Anterior cingulate cortex (tissue), 58 donors: ENCODE data around the gene PPARGC1A.

Experiments
- DNase-seq, 58 donors: peaks; one replicate each; lab custom pipeline; 2025; lab: John Stamatoyannopoulos, UW

PPARGC1A gene

DNA sequence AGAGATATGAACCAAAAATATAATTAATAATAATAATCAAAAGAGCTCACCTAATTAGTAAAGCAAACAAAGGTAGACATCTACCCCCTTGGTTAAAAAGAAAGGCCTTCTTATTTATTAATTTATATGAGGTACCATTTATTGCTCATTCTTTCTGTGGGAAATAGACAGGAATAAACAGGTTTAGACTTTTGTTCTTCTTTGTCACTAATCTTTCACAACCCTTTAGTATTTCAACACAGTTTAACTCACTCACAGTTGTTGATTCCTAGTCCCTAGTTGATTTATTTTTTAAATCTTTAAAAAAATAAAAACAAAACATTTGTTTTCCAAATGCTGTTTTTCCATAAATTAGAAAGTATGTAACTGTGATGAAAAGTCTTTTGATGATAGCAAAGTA is 5.6 kb downstream of the PPARGC1A start:
- no peak for DNase-seq

DNA sequence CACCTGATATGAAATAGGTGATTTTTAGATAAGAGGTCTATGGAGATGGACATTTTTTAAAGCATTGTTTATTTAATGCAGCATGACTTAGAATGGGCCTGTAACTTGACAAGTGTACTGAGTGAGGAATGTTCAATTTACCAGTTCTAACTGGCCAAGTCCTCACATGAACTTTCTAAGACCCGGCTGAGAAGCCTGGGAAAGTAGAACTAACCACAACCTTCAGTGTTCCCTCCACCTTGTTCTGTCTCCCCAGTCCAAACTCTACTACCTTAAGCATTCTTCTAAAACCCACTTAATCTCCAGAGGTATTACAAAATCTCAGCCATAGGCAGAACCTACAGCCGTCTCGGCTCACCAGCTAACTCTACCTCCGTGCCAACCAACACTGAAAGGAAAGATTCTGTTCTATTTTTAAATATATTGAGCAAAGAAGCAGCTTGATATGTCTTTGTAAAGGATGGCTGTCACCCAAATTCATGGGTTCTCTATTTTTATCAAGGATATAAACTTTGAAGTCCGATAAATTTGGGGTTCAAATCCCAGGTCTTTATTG is 6.8 kb downstream of the PPARGC1A start:
- DNase-seq = no peak

DNA sequence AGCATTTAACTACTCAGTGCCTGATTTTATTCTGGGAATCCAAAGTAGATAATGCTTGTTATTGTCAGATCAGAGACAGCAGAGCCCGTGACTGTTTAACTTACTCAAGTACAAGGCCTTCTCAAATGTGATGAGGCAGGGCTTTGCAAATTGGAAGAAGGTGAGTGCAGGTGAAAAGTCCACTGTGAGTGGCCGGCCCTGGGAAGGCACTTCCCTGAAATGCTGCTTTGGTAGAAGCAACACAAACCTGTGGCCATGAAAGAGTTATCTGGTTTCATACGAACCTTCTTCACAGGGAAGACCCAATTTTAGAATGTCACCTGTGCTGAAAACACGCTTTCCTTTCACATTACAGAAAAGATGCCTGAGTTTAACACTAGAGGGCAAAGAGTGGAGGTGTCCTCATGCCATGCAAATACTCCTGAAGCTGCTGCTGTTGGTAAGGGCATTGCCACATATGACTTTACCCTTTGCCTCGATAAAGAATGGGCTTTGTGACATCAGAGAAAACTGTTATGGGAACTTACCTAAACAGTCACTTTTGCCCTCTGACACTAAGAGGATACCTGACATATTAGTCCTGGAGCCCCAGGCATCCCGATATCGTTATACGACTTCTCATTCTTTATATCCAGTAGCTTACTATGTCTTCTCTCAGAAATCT is 8.0 kb downstream of the PPARGC1A start:
- no peak for DNase-seq

DNA sequence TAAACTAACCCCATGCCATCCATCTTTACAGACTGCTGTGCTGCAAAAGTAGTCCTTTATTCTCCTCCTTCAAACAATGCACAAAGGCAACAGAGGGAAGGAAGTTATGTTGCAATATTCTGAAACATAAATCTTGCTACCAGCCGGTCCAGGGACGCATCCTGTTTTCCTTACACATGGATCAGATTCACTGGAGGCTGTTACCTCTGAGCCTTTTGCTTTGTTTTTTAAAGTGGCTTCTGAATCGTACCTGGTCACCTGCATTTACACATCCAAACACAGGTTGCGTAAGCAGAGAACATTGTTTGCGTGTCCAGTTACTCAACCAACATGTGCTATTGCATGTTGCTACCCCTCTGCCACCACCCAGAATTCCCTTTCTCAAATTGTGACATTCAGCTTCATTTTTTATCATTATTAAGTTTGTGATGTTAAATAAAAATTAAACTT is 8.8 kb downstream of the PPARGC1A start:
- DNase-seq = no peak

DNA sequence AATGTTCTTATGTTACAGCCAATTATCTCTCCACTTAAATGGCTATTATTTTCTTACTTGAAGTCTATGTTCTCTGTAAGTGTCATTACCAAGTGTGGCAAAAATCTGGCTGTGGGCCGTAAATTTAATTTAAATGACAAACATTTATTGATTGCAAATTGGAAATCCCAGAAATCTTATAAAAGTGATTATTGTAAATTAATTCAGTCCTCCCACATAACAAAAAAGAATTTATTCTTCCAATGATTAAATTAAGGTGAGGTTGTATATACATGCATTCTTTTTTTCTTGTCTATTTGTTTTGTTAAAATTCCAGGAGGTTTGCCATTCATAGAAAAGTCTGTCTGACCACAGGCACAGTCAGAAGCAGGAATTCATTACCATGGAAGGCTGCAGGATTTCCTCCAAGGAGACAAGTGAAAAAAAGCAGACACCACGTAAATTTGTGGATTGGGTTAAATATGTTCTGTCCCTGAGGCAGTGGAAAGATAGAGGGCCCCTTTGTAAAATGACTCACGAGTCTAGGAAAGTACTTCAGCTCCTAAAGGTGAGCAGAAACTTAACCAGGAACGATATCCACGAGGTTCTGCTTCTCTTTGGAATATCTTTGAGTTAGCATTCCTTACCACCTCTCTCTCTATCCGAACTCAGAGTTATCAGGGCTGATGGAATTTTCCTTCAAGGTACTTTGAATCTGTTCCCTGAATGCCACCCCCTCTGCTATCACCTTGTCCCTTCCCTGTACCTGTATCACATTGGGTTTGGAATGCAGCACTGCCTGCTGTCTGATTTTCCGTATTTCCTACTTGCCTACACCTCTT is 10.7 kb downstream of the PPARGC1A start:
- DNase-seq = no peak

DNA sequence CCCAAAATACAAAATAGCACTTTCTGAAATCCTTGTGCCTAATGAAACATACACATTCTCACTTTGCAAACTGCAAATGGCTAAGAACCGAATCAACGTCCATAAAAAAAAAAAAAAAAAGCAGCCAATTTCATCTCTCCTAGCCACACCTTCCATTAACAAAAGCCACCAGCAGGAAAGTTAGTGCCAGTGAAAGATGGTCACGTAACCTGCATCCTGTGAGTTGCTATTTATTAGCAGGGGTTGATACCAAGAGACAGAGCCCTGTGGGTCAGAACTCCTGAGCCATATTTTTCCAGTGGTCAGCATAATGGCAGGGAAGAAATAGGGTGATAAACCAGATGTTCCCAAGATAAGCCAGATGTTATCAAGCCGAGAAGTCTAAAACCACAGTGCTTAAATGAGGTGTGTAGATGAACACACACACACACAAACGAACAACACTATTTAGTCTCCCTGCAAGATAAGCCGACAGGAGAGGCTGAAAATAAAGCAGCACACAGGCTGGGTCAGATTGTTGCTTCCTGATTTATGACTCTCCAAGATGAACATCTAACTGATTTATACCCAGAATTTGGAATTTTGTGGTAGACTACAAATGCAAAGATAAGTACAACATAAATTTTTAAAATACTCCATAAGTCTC is 11.5 kb downstream of the PPARGC1A start:
- no peak for DNase-seq

DNA sequence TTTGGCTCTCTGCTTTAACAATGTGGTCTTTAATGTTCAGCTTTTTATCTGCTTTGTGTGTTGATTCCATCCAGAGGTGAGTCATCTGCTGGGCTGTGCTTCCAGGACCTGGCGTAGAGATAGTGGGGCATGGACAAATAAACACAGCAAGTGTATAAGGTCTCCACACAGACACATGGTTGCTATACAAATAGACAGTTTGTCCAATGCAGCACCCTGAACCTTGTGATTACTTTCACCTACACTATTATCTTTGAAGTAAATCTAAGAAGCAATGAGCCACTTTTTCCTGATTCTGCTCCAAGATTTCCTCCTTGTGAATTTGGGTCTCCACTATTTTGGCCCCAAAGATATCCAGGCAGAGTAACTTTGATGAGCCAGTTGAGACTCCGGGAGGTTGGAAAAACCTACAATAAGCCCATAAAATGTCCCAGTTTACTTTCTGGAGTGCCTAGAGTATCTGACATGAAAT is 12.1 kb downstream of the PPARGC1A start:
- DNase-seq = no peak

DNA sequence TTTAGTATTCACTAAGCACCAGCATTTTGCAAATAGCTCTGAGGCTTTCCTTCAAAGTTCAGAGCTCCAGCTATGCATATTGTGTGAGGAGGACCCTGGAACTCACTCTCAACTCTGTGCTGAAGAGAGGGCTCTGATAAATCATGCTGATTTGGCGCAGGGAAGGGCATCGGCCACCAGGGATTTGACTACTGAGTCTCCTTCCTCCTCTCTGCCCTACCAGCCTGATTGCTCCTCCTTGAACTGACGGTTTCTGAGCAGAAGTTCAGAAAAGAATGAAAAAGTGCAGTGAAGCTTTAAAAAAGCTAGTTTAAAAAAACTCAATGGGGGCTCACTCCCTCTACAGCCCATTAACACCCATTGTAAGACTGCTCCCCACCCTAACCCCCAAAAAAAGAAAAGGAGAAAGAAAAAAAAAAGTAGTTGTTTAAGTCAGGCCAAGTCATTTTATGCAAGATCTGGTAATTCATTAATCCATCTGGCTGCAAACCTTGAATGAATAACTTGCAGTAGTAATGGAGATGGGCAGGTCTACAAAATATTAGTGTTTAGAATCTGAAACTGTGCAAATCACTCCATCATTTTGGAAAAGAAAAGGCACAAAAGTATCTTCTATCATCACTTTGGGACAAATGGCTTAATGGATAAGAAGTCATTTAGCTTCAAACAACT is 13.3 kb downstream of the PPARGC1A start:
- no peak for DNase-seq

DNA sequence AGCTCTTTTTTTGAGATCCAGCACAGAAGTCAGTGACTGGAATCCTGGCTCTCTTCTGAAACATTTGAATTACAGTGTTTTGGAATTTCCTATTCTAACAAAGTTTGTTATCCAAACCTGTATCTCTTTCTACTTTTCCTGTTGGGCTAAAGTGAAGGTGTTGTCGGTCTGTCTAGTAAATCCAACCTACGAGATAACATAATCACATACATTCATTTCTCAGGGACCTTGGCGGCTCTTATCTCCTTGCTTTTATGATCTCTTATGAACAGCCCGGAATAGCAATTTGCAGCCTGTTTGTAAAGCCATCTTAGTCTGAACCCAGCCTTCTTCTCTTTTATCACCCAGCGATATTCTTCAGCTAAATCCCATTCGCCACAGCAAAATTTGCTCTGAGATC is 14.5 kb downstream of the PPARGC1A start:
- DNase-seq = no peak

DNA sequence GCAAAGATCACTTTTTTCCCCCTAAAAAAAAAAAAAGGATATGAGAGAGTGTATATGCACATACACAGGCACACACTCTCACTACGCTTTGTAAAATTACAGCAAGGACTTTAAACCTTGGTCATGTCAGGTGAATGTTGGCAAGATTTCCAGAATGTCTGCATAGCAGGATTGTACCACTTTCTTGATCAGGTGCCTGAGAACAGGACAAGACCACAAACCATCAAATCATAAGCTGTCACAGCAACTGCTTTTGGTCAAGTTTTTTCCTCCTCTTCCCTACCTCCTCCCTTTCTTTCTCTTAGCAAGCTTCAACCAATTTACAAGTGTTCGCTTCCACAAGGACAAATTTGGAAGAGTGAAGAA is 15.3 kb downstream of the PPARGC1A start:
- no peak for DNase-seq

DNA sequence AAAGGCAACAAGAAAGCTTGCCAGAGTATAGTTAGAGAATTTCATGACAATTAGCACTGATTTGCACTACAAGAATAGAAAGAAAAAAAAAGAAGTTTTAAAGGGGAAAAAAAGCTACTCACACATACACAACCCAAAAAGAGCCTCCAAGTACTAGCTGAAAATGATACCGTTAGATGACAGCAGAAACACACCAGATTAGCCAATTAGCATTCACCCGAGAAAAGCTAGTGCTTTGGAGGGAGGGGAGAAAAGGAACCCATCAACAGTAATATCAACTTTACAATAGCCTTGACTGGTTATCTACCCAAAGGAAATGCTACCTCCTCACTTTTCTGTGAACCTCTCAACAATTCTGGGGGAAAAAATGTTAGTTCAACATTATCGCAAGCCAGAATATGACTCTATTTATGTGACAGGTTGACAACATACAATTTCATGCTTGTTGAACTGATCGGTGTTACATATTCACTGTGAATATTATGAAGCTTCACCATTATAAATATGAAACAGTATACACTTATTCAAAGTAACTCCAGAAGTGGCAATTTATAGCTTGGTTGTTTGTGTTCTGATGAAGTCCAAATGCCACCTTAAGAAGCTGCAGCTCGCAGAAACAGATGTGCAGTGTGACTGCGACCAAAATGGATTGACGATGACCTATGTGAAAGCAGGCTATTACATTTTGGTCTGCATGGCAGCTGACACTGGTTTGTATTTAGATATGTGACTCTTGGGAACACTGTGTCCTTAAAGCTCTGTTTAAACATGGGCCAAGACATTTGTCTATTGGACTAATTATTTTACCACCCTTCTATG is 15.9 kb downstream of the PPARGC1A start:
- DNase-seq = no peak

DNA sequence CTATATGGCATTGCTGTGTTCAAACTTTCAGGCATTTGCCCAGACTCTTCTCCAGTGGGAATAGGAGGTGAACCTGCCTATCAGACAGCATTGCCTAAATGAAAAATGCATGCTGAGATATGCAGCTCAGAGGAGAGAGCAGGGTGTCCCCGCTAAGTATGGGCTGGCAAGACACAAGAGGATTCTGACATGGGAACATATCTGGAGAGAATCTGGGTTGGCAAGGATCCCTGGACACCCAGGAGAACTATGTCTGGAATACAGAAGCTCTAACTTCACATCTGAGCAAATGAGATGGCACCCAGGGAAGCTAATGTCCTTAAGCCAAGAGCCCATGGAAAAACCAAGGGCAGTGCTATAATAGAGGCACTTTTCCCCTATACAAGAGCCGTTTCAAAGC is 18.4 kb downstream of the PPARGC1A start:
- DNase-seq = no peak

DNA sequence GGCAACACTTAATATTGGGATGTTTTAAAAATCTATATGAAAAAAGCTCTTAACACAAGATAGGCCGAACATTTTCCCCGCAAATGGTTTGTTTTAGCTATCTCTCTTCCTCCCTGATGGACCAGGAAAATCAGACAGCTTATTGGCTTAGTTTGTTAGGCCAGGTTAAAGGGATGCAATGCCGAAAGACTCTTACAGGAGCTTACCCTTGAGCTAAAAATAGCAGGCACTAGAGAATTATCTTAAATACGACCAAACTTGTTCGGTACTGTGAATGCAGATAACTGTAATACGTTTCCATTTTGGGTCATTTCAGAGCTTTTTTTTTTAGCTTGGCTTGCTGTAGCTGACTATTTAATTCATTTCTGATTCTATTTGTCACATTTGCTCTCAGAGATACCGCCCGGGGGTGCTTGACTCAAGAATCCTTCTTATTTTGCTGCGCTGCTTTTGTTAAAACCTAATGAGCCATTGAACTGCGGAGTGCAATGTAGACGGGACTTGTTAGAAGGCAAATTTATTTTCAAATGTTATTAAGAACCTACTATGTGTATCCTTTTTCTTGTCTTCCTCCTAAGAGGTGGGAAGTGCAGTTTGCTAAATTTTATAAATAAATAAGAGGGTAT is 23.3 kb downstream of the PPARGC1A start:
- no peak for DNase-seq

DNA sequence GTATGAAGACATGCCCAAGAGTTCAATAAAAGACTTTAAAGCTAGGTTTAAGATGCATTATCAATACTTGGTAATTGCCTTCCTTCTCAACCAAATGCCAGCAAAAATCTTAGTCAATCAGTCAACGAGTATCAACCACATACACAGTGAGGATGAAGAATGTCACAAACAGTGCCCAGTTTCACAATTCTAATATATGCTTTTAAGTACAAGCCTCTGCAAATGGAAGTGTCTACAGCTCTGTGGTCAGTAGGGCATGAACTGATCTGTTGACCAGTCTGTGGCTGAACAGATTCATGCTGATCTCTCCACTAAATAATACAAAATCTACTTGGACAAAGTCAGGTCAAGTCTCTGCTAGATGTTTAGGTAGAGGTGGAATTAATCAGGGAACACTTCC is 27.9 kb downstream of the PPARGC1A start:
- no peak for DNase-seq

DNA sequence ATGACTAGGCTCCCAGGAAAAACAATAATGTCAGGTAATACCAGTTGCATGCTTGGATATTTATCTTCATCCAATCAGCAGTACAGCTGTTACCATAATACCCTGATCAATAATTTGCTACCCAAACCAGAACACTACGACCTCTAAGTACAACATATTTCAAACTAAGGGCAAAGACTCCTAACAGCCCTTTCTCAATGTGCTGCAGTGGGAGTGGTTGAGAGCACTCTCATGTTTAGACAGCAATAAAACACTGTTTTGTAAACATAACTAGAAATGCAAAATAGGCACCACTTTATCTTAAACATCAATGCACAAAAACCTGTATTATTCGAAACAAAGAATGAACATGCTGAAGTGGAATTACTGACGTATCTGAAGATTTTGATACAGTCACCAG is 28.9 kb downstream of the PPARGC1A start:
- no peak for DNase-seq

DNA sequence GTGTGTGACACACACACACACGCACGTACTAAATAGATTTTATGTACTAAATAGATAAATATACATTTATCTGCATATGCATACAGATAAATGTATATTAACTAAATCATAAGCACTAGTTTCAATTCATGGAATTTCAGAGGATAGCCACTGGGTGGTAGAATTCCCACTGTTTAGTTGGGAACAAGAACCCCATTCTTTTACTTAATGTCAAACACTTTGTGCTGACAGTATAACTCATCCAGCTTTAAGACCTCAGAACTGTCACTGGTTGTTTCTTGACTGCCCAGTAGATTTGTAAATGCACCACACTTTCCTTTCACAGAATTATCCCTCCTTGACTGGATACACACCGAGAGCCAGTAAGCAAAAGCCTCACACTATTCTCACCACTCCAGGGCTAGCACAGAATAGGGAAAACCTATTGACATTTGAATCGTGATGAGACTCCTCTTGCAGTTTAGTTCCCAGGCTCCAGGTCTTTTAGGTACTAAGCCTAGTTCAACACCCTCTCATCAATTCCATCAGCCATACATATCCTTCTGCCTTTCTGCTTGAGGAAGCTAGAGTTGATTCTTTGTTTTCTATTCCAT is 32.4 kb downstream of the PPARGC1A start:
- DNase-seq = peak in 5 of 58 donors; percentile 9 to 66 (median 16)

DNA sequence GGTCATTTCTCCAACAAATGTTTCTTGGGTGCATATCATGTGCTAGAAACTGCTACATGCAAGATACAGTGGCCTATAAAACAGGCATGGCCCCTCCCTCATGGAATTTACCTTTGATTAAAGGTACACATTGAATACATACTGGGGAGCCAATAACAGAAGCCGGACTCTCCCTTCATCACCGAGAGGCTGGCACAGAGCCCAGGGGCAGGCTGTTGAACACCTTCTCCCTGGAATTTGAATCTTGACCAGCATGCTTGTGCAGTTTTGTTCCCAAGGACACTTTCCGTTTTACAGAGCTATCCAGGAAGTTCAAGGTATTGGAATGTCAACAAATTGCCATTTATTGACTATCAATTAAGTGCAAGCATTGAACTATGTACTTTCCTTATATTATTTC is 33.2 kb downstream of the PPARGC1A start:
- peak in 3 of 58 donors; percentile 0 to 33 (median 11) for DNase-seq

DNA sequence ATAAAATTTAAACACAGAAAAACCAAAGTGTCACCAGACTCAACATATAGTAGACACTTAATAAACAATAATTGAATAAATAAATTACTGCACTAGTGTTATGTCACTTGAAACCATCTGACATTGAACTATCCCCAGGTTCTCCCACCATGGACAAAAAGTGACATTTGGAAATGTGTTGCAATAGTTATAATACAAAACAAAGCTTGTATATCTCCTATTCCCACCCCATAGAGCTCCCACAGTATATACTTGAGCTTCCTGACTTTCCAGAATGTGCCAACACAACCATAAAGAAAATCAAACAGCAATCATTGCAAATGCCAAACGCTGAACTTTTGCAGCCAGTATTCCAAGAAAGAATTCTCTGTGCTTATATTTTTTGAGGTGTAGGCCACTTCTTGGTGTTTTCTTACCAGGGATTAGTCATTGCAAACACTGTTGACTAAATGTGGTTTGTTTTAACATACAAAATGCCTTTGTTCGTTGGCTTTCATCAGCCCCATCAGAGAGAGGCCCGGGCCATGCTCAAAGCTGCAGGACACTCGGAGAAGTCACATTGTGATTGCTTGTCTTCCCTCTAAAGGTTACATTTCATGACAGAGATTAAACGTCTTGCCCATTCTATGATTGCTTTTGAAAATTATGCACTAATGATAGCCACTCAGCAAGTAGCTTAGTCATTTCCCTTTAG is 33.8 kb downstream of the PPARGC1A start:
- DNase-seq = no peak
